ENCODE results near the gene ENOX1. TPM values are rescaled to one million over a fixed set of nuclear protein-coding genes. Genes with fewer than 3 reads are reported as not detected.

Gene ENOX1
- total RNA-seq, 2 donors from 2014 or later = 0.22 to 1.4 TPM

GRCh38 chr13:43441899-43442499, 344.8 kb downstream of the ENOX1 start:
- no peaks in the 10 kb centered on the region for H3K36me3 ChIP-seq
- TF ChIP-seq CTCF (IDR thresholded peaks at IDR 0.05) = no peak
- no peak overlapping the region for H3K9ac ChIP-seq (ENCODE audit: low read depth in 2 of 2, low read length in 2 of 2)
- no peaks in the 10 kb centered on the region for H3K4me1 ChIP-seq
- H3K4me3 ChIP-seq = no peak overlapping the region
- intact Hi-C loops (cut with DNase I) = no loop called here
- no peaks in the 10 kb centered on the region for H3K27me3 ChIP-seq
- no peak for DNase-seq
- no peak overlapping the region for H3K27ac ChIP-seq
- no peaks in the 10 kb centered on the region for H3K9me3 ChIP-seq

DNA sequence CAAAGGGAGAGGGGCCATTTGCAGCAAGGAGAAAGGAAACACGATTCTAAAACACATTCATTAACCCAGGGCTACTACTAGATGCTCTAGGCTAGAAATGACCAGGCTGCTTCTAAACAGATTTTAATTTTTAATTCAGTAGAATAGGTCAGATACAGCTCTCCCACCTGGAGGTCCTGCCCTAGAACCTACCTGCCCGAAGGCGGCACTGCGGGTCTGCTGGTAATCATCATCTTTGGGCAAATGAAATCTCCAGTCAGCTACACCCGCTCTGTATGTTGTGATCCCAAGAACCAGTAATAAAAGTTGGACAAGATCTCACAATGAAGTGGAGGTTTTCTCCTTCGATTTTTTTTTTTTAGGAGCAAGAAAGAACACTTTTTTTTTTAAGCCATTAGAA, 345.3 kb downstream of the ENOX1 start:
- Histone ChIP-seq H3K4me1 (no peaks in the 10 kb centered on the region), H3K27me3 (no peaks in the 10 kb centered on the region), H3K27ac (no peak overlapping the region), H3K9me3 (no peaks in the 10 kb centered on the region), H3K36me3 (no peaks in the 10 kb centered on the region), H3K9ac (ENCODE audit: low read depth in 2 of 2, low read length in 2 of 2) (no peak overlapping the region), H3K4me3 (no peak overlapping the region)
- no peak for DNase-seq
- intact Hi-C loops (cut with DNase I) = no loop called here
- TF ChIP-seq CTCF (IDR thresholded peaks at IDR 0.05) = no peak

GRCh38 chr13:43434191-43434590, 352.6 kb downstream of the ENOX1 start:
- Histone ChIP-seq H3K27ac (no peak overlapping the region), H3K27me3 (no peaks in the 10 kb centered on the region), H3K9me3 (no peaks in the 10 kb centered on the region), H3K4me1 (no peaks in the 10 kb centered on the region), H3K9ac (ENCODE audit: low read depth in 2 of 2, low read length in 2 of 2) (no peak overlapping the region), H3K4me3 (no peak overlapping the region), H3K36me3 (no peaks in the 10 kb centered on the region)
- TF ChIP-seq CTCF (IDR thresholded peaks at IDR 0.05) = no peak
- intact Hi-C loops (cut with DNase I) = no loop called here
- DNase-seq = no peak

- no peak overlapping the region for H3K27ac ChIP-seq
- H3K9ac ChIP-seq (ENCODE audit: low read depth in 2 of 2, low read length in 2 of 2) = no peak overlapping the region
- no peaks in the 10 kb centered on the region for H3K27me3 ChIP-seq
- H3K36me3 ChIP-seq = no peaks in the 10 kb centered on the region
- no peaks in the 10 kb centered on the region for H3K4me1 ChIP-seq
- no peak overlapping the region for H3K4me3 ChIP-seq
- TF ChIP-seq CTCF (IDR thresholded peaks at IDR 0.05) = no peak
- DNase-seq = no peak
- intact Hi-C loops (cut with DNase I) = no loop called here
- no peaks in the 10 kb centered on the region for H3K9me3 ChIP-seq
Measured at GRCh38 chr13:43433691-43434141, 353.1 kb downstream of the ENOX1 start.

- no peaks in the 10 kb centered on the region for H3K9me3 ChIP-seq
- no peaks in the 10 kb centered on the region for H3K4me1 ChIP-seq
- no peak for DNase-seq
- no peak overlapping the region for H3K4me3 ChIP-seq
- H3K9ac ChIP-seq (ENCODE audit: low read depth in 2 of 2, low read length in 2 of 2) = no peak overlapping the region
- no peak for TF ChIP-seq CTCF (IDR thresholded peaks at IDR 0.05)
- intact Hi-C loops (cut with DNase I) = no loop called here
- no peaks in the 10 kb centered on the region for H3K27me3 ChIP-seq
- no peaks in the 10 kb centered on the region for H3K36me3 ChIP-seq
- no peak overlapping the region for H3K27ac ChIP-seq
Measured at GRCh38 chr13:43432958-43433357, 353.8 kb downstream of the ENOX1 start.

All from colonic mucosa (tissue), 4 donors.